H1 (cell line): ENCODE data around the gene CTXN1. TPM values are rescaled to one million over a fixed set of nuclear protein-coding genes. Genes with fewer than 3 reads are reported as not detected.
A peak's percentile ranks its signal among the peaks of the same experiment; 100 is the strongest.

ENCODE experiments used
- ASH2L ChIP-seq: fragments of 200-600, 300-600 bp; sonication (generic); IDR thresholded peaks from one replicate; pipeline ENCODE4 v1.7.1; 2017; ENCODE audit warnings: low read length
- CHD7 ChIP-seq: fragments of 300-600 bp; sonication (generic); IDR thresholded peaks from 2 replicates; pipeline ENCODE4 v1.7.1; 2012; ENCODE audit warnings: low read length, moderate library complexity, mild to moderate bottlenecking, inconsistent platforms; ENCODE audit not compliant: insufficient replicate concordance
- HDAC2 ChIP-seq, 2 experiments: fragments of 300-600 bp in 1 of 2; sonication (generic) in 1 of 2; IDR thresholded peaks; 2 replicates each; pipeline ENCODE4 v1.6.1; 2011 to 2012; ENCODE audit warnings: low read depth in 2 of 2, low read length in 2 of 2, mild to moderate bottlenecking in 2 of 2, moderate library complexity in 2 of 2, borderline replicate concordance in 1 of 2, inconsistent platforms in 1 of 2
- KDM1A ChIP-seq: fragments of 200-600, 300-600 bp; sonication (generic); IDR thresholded peaks from 2 replicates; pipeline ENCODE4 v1.7.1; 2016; ENCODE audit warnings: mild to moderate bottlenecking, low read length, borderline replicate concordance
- NANOG ChIP-seq: IDR thresholded peaks from 2 replicates; pipeline ENCODE4 v1.6.1; 2011; ENCODE audit warnings: low read length, low read depth, mild to moderate bottlenecking, inconsistent platforms; ENCODE audit not compliant: insufficient read depth, poor library complexity, severe bottlenecking
- POU5F1 ChIP-seq: IDR thresholded peaks from 2 replicates; pipeline ENCODE4 v1.6.1; 2011; ENCODE audit warnings: low read depth, mild to moderate bottlenecking, low read length, moderate library complexity
- SIN3A ChIP-seq, 2 experiments: IDR thresholded peaks in 1 of 2; conservative IDR thresholded peaks in 1 of 2; 2 replicates each; pipeline ENCODE4 v1.6.1; 2011 to 2012; ENCODE audit warnings: low read length in 2 of 2, improper control_type of control experiment in 1 of 2, low read depth in 1 of 2, mild to moderate bottlenecking in 1 of 2
- SUZ12 ChIP-seq: fragments of 200-600 bp; sonication (generic); IDR thresholded peaks from 2 replicates; pipeline ENCODE4 v1.6.1; 2012; ENCODE audit warnings: mild to moderate bottlenecking, inconsistent platforms, low read length, moderate library complexity, mixed read lengths
- polyA plus RNA-seq, 7 experiments: library from polyadenylated mRNA; depleted of rRNA in 3 of 7; stranded (reverse) in 5 of 7; unstranded in 2 of 7; fragments of >200 nt in 5 of 7; fragments of 200-250 nt in 2 of 7; gene quantifications; 1 replicate in 5 of 7; 2 replicates in 1 of 7; 4 replicates in 1 of 7; pipeline versions ENCODE4 v1.2.1 to v1.2.3, GENCODE V29; 2011 to 2013; ENCODE audit warnings: missing spikeins in 2 of 7, mixed read lengths in 2 of 7
- total RNA-seq: library from RNA; stranded (reverse); fragmentation: NEBNext Ultra II Directional; extraction: Animal tissue kit (Norgen Biotek cat#: 25700); gene quantifications from 2 replicates; pipeline ENCODE4 v1.2.1, GENCODE V29; 2021

Gene CTXN1
- total and polyA plus RNA-seq, 2 of the 8 experiments (the other 6 are each of a cell fraction or from before 2014, with no cell fraction given) = 16.4 to 58.0 TPM

GRCh38 chr19:7925171-7925851, 624 bp downstream of the CTXN1 start (continued):
- TF ChIP-seq HDAC2 (IDR thresholded peaks at IDR 0.05; ENCODE audit: borderline replicate concordance in 1 of 2, low read depth in 2 of 2, low read length in 2 of 2) (peak; percentile 72 to 81; a peak in 3 of 4 replicates), KDM1A (0 out of 2 replicates have a peak, but pooled peaks have one; percentile 29), POU5F1 (no peak), NANOG (peak; percentile 14), CHD7 (no peak), SIN3A (conservative IDR thresholded peaks at IDR 0.05 in 1 of 2, IDR thresholded peaks at IDR 0.05 in 1 of 2; ENCODE audit: low read depth in 1 of 2, low read length in 2 of 2) (0 out of 4 replicates have a peak, but pooled peaks of 1 of the 2 experiments have one; percentile 43), ASH2L (no peak), SUZ12 (no peak)
